ENCODE results near the gene CDH4.
"Not testable (repeated sequence)": the region's sequence is repeated elsewhere in the genome, so short reads cannot be mapped to it uniquely, and the experiment has no call there.

Gene CDH4

GRCh38 chr20:61847420-61847748 lies 595.3 kb downstream of the CDH4 start:
- H3K27ac ChIP-seq (ENCODE audit: low read depth, low read length), result no peak overlapping the region
- no peaks in the 10 kb centered on the region for H3K27me3 ChIP-seq (ENCODE audit: control insufficient read depth, insufficient read depth, low read length)
- H3K4me1 ChIP-seq (ENCODE audit: control insufficient read depth, insufficient read depth, low read length), result no peaks in the 10 kb centered on the region
- H3K9ac ChIP-seq (ENCODE audit: low read length), result no peak overlapping the region
- no peak overlapping the region for H3K4me3 ChIP-seq (ENCODE audit: low read length)
- no peaks in the 10 kb centered on the region for H3K36me3 ChIP-seq (ENCODE audit: control insufficient read depth, insufficient read depth, low read length)

DNA sequence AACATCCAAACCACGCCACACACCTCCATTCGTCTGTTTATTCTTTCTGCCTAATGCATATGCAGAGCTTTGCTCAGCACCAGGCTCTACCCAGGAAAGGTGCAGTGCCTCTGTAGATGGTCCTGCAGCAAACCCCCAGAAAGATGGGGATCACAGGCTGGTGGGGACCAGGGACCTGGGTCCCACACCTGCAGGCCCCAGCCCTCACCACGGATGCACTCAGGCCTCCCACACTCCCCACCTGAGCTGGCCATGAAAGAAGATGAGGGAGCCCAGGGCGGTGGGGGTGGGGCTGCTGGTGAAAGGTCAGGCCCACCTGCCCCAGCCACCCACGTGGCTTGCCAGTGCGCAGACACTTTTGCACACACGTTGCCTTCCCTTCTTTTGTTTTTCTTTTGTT lies 595.9 kb downstream of the CDH4 start:
- no peaks in the 10 kb centered on the region for H3K27me3 ChIP-seq (ENCODE audit: control insufficient read depth, insufficient read depth, low read length)
- no peaks in the 10 kb centered on the region for H3K4me1 ChIP-seq (ENCODE audit: control insufficient read depth, insufficient read depth, low read length)

GRCh38 chr20:61848851-61849250 lies 596.8 kb downstream of the CDH4 start:
- Histone ChIP-seq H3K27me3 (ENCODE audit: control insufficient read depth, insufficient read depth, low read length) (no peaks in the 10 kb centered on the region), H3K27ac (ENCODE audit: low read depth, low read length) (no peak overlapping the region), H3K36me3 (ENCODE audit: control insufficient read depth, insufficient read depth, low read length) (no peaks in the 10 kb centered on the region), H3K9ac (ENCODE audit: low read length) (no peak overlapping the region), H3K4me3 (ENCODE audit: low read length) (no peak overlapping the region), H3K4me1 (ENCODE audit: control insufficient read depth, insufficient read depth, low read length) (no peaks in the 10 kb centered on the region)

More for the DNA sequence above, 595.9 kb downstream of the CDH4 start:
- no peak overlapping the region for H3K4me3 ChIP-seq (ENCODE audit: low read length)
- H3K9ac ChIP-seq (ENCODE audit: low read length), result no peak overlapping the region
- H3K27ac ChIP-seq (ENCODE audit: low read depth, low read length), result no peak overlapping the region
- no peaks in the 10 kb centered on the region for H3K36me3 ChIP-seq (ENCODE audit: control insufficient read depth, insufficient read depth, low read length)

DNA sequence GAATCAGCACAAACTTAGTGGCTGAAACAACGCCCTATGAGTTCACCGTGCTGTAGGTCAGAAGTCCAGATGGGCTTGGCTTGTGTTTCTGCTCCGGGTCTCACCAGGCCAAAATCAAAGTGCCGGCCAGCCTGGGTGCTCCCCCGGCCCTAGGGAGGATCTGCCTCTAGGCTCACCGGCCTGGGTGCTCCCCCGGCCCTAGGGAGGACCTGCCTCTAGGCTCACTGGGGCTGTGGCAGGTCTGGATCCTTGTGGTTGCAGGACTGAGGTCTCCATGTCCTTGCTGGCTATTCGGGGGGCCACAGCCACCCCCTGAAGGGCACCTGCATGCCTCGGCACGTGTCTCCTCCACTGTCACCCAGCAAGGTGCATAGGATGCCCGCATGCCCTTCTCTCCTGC lies 597.3 kb downstream of the CDH4 start:
- Histone ChIP-seq H3K36me3 (ENCODE audit: control insufficient read depth, insufficient read depth, low read length) (no peaks in the 10 kb centered on the region), H3K9ac (ENCODE audit: low read length) (no peak overlapping the region), H3K4me3 (ENCODE audit: low read length) (no peak overlapping the region), H3K4me1 (ENCODE audit: control insufficient read depth, insufficient read depth, low read length) (no peaks in the 10 kb centered on the region), H3K27me3 (ENCODE audit: control insufficient read depth, insufficient read depth, low read length) (no peaks in the 10 kb centered on the region), H3K27ac (ENCODE audit: low read depth, low read length) (no peak overlapping the region)

- Histone ChIP-seq H3K4me1 (ENCODE audit: control insufficient read depth, insufficient read depth, low read length) (no peaks in the 10 kb centered on the region), H3K36me3 (ENCODE audit: control insufficient read depth, insufficient read depth, low read length) (no peaks in the 10 kb centered on the region), H3K4me3 (ENCODE audit: low read length) (no peak overlapping the region), H3K27ac (ENCODE audit: low read depth, low read length) (no peak overlapping the region), H3K9ac (ENCODE audit: low read length) (no peak overlapping the region), H3K27me3 (ENCODE audit: control insufficient read depth, insufficient read depth, low read length) (no peaks in the 10 kb centered on the region)
These were observed 597.8 kb downstream of the CDH4 start for GRCh38 chr20:61849822-61850221.

- no peaks in the 10 kb centered on the region for H3K4me1 ChIP-seq (ENCODE audit: control insufficient read depth, insufficient read depth, low read length)
- no peak overlapping the region for H3K4me3 ChIP-seq (ENCODE audit: low read length)
- no peaks in the 10 kb centered on the region for H3K36me3 ChIP-seq (ENCODE audit: control insufficient read depth, insufficient read depth, low read length)
- no peak overlapping the region for H3K27ac ChIP-seq (ENCODE audit: low read depth, low read length)
- H3K9ac ChIP-seq (ENCODE audit: low read length), result no peak overlapping the region
- no peaks in the 10 kb centered on the region for H3K27me3 ChIP-seq (ENCODE audit: control insufficient read depth, insufficient read depth, low read length)
These were observed 598.4 kb downstream of the CDH4 start for GRCh38 chr20:61850457-61850856.

DNA sequence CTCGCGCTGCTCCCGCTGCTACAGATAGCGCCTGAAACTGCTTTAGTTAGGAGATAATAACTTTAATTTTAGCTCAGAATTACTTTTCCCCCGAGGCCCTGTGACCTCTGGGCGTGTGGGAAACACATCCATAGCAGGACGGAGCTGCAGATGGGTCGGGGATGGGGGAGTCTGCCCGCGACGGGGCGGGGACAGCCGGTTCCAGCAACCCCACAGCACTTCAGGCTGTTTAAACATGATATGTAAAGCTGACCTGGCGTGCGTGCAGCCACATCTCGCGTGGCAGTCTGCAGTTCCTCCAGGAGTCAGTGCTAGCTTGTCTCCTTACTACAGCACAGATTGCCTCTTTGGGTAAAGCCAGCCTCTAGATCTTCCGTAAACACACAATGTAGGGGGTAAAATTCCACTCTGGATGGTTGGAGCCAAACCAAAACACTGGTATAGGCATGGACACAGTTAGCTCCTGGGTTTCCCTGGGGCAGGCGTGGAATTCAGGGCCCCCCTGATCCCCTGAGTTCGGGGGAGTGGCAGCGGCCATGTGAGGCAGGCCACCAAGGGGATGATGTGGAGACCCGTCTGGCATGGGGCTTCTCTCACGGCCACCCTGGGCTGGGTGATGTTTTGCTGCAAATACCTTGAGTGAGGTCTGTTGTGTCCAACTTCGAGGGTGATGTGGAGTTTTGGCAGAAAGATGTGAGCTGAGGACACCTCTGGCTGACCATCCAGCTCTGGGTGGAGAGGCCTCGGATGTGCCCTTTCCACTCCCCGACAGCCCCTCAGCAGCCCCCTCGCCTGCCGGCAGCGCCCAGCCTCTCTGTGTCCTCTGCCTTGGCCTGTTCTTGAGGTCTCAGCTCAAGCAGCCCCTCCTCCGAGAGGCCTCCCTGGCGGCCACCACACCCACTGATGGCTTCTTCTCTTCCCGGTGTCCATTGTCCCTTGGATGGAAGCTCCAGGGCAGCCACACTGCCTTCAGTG lies 599.2 kb downstream of the CDH4 start:
- no peaks in the 10 kb centered on the region for H3K27me3 ChIP-seq (ENCODE audit: control insufficient read depth, insufficient read depth, low read length)
- no peak overlapping the region for H3K4me3 ChIP-seq (ENCODE audit: low read length)
- no peak overlapping the region for H3K9ac ChIP-seq (ENCODE audit: low read length)

GRCh38 chr20:61852268-61853072 lies 600.4 kb downstream of the CDH4 start:
- Histone ChIP-seq H3K27me3 (ENCODE audit: control insufficient read depth, insufficient read depth, low read length) (no peaks in the 10 kb centered on the region), H3K36me3 (ENCODE audit: control insufficient read depth, insufficient read depth, low read length) (no peaks in the 10 kb centered on the region), H3K4me3 (ENCODE audit: low read length) (no peak overlapping the region), H3K4me1 (ENCODE audit: control insufficient read depth, insufficient read depth, low read length) (no peaks in the 10 kb centered on the region), H3K9ac (ENCODE audit: low read length) (no peak overlapping the region), H3K27ac (ENCODE audit: low read depth, low read length) (no peak overlapping the region)

More for the DNA sequence above, 599.2 kb downstream of the CDH4 start:
- Histone ChIP-seq H3K27ac (ENCODE audit: low read depth, low read length) (no peak overlapping the region), H3K36me3 (ENCODE audit: control insufficient read depth, insufficient read depth, low read length) (no peaks in the 10 kb centered on the region), H3K4me1 (ENCODE audit: control insufficient read depth, insufficient read depth, low read length) (no peaks in the 10 kb centered on the region)

DNA sequence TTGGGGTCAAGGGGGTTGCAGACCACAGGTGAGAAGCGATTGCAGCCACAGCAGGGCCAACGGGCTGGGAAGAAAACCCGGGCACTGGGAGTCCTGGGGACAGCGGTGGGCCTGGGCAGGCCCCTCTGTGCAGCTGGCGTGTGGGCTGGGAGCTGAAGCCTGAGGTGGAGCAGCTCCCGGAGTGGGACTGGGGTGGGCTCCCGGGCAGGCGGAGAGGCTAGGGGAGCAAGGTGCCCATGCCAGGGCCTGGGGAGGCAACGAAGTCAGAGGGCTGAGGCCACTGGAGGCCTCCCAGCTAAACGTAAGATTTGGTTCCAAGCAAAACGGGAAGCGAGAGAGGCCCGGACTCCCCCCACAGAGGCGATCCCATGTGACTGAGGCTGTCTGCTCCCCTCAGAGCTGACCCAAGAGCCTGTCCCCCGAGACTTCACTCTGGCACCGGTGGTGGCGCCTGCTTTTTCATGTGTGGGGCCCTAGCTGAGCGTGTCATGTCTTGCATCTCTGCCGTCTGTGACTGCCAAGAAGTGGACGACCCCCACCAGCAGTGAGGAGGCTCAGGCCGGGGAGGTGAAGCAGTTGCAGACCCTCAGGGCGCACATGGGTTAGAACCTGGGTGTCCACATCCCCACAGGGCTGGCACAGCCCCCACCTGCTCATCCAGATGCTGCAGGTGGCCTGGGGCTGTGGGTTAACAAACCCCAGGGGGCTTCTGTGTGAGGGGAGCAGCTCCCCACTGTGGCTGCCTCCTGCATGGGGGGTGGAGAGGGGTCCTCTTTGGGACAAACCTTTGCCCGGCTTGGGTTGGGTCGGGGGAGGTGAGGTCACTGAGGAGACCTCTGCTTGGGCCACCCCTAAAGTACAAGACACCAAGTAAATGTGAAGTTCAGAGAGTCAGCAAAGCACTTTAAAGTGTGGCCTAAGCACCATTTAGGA lies 601.3 kb downstream of the CDH4 start:
- no peak overlapping the region for H3K27ac ChIP-seq (ENCODE audit: low read depth, low read length)
- no peak overlapping the region for H3K9ac ChIP-seq (ENCODE audit: low read length)
- H3K27me3 ChIP-seq (ENCODE audit: control insufficient read depth, insufficient read depth, low read length), result no peaks in the 10 kb centered on the region
- no peaks in the 10 kb centered on the region for H3K36me3 ChIP-seq (ENCODE audit: control insufficient read depth, insufficient read depth, low read length)
- H3K4me3 ChIP-seq (ENCODE audit: low read length), result no peak overlapping the region
- no peaks in the 10 kb centered on the region for H3K4me1 ChIP-seq (ENCODE audit: control insufficient read depth, insufficient read depth, low read length)

GRCh38 chr20:61854538-61854937 lies 602.5 kb downstream of the CDH4 start:
- not testable (repeated sequence) for H3K9ac ChIP-seq (ENCODE audit: low read length); H3K36me3 ChIP-seq (ENCODE audit: control insufficient read depth, insufficient read depth, low read length); H3K4me1 ChIP-seq (ENCODE audit: control insufficient read depth, insufficient read depth, low read length); H3K4me3 ChIP-seq (ENCODE audit: low read length); H3K27me3 ChIP-seq (ENCODE audit: control insufficient read depth, insufficient read depth, low read length); H3K27ac ChIP-seq (ENCODE audit: low read depth, low read length)

DNA sequence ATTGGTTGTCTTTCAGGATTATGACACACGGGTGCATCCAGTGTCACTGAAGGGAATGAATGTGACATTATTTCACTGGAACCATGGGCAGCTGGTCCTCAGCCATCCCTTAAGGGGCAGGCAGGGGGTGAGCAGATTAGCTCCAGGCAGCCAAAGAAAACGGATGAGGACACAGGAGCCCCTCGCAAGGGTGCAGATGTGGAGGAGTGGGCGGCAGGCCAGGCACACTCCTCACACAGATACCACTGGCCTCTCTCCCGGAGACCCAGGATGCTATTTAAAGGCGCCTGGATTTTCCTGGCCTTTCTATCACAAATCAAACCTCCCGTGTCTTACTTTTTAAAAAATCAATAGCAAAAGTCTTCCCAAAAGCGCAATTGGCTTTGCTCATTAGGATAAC lies 603.2 kb downstream of the CDH4 start:
- Histone ChIP-seq H3K27ac (ENCODE audit: low read depth, low read length) (no peak overlapping the region), H3K9ac (ENCODE audit: low read length) (no peak overlapping the region), H3K4me1 (ENCODE audit: control insufficient read depth, insufficient read depth, low read length) (no peaks in the 10 kb centered on the region), H3K36me3 (ENCODE audit: control insufficient read depth, insufficient read depth, low read length) (no peaks in the 10 kb centered on the region), H3K27me3 (ENCODE audit: control insufficient read depth, insufficient read depth, low read length) (no peaks in the 10 kb centered on the region), H3K4me3 (ENCODE audit: low read length) (no peak overlapping the region)
